ENCODE measurements around the gene SOCS1. TPM values are rescaled to one million over a fixed set of nuclear protein-coding genes. Genes with fewer than 3 reads are reported as not detected.

SOCS1 gene
- total RNA-seq, 2 experiments from 2014 or later = 127 to 133 TPM

DNA sequence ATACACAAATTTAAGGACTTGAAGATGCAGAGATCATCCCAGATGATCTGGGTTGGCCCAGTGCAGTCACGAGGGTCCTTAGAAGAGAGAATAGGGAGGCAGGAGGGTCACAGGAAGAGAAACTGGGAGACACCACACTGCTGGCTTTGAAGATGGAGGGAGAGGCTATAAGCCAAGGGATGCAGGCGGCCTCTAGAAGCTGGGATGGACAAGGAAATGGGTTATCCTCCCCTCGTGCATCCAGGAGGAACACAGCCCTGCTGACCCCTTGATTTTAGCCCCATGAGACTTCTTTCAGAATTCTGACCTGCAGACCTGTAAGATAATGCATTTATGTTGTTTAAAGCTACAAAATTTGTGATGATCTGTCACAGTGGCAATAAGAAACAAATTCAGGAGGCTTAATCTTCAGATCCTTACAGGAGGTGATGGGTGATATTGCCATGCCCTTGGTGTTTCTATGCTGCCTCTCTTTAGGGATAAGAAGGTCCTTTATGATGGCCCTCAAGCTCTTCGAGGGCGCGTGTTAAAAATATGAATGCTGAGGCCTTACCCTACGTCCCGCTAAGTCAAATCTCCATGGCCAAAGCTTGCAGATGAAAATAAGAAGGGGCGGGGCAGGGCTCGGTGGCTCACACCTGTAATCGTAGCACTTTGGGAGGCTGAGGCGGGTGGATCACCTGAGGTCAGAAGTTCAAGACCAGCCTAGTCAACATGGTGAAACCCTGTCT is 21.8 kb upstream of the SOCS1 start:
- CTCF ChIA-PET = interaction anchor here (1.3 to 1.4 kb wide), 2 partner anchors 17 to 79 kb away, joined by 3 to 4 read pairs; no protein-coding TSS in a partner anchor
- Mint-ChIP-seq H3K9me3 (no peaks in the 10 kb centered on the region), H3K27ac (no peak overlapping the region), H3K36me3 (ENCODE audit: low read depth) (no peaks in the 10 kb centered on the region), H3K4me1 (peaks cover 15% of the 10 kb centered on the region), H3K4me3 (no peak overlapping the region), H3K27me3 (peaks cover 3% of the 10 kb centered on the region)
- POLR2A ChIA-PET = no interaction called here
- DNase-seq = no peak

DNA sequence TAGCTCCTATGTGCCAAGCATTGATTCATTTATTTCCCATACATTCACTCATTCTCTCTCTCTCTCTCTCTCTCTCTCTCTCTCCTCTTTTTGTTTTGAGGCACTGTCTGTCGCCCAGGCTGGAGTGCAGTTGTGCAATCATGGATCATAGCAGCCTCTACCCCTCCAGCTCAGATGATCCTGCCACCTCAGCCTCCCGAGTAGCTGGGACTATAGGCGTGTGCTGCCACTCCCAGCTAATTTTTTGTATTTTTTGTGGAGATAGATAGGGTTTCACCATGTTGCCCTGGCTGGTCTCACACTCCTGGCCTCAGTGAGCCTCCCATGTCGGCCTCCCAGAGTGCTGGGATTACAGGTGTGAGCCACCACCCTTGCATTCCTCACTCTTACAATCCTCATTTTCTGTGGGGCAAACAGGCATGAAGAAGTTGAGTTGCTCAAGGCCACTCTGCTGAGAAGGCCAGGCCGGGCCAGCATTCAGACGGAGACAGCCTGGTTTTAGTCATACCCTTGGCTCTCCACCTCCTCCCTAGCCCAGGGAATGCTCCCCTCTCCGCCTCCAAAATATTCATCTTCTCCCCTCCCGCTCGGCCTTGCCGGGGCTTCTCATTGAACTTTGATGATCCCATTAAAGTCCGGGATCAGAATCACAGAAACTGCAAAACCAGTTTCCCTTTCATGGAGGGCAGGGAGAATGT is 21.0 kb upstream of the SOCS1 start:
- Mint-ChIP-seq H3K36me3 (ENCODE audit: low read depth) (no peaks in the 10 kb centered on the region), H3K4me3 (no peak overlapping the region), H3K27me3 (peaks cover 1% of the 10 kb centered on the region), H3K4me1 (peaks cover 14% of the 10 kb centered on the region), H3K9me3 (no peaks in the 10 kb centered on the region), H3K27ac (no peak overlapping the region)
- DNase-seq = no peak
- POLR2A ChIA-PET = interaction anchor here (0.6 kb wide), 1 partner anchor 20 kb away, joined by 3 read pairs; no protein-coding TSS in a partner anchor
- CTCF ChIA-PET = interaction anchor here (0.7 to 1.4 kb wide), 2 partner anchors 8 to 17 kb away, joined by 3 to 4 read pairs; partner anchors contain the start of gene TNP2

DNA sequence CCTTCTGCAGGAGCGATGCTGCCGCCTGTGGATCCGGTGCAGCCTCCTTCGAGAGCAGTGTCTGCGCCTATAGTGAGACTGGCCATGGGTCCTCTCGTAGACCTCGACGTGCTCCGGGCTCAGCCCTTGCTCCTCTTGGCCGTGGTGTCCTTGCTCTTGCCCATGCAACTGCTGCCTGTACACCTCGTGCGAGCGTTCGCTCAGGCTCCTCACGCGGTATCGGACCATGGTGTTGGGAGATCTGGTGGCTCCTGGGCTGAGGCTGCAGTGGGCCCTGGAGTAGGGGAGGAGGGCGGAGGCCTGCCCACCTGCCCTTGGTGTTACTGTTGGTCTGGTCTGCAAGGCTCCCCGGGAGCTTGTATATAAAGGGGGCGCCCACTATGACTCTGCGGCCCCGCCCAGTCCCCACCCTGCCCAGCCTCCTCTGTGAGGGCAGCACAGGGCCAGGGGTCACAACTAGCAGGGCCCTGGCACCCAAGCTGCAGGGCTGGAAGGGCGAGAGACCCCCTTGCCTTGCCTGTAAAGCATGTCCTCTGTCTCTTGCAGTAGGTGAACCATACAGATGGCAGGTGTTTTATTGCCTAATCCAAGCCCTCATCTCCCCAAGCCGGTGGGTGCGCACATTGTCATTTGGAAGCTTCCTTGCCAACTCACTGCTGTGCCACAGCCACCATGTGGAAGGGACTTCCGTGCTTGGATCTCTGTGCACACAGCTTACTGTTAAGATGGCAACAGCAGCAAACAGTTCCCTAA is 20.3 kb upstream of the SOCS1 start, which contains the start of gene PRM2:
PRM2 (minus strand) TSS at position 338 of the 753 bp plus-strand sequence; CDS start at position 228, 110 bp downstream.
- Mint-ChIP-seq H3K4me3 (no peak within 1 kb of the TSS), H3K4me1 (peaks cover 13% of the 10 kb centered on the region), H3K27me3 (no peaks in the 10 kb centered on the region), H3K27ac (no peak within 1 kb of the TSS), H3K9me3 (no peaks in the 10 kb centered on the region), H3K36me3 (ENCODE audit: low read depth) (no peaks in the 10 kb centered on the region)
- no peak for DNase-seq
- CTCF ChIA-PET = interaction anchor here (0.7 kb wide), 1 partner anchor 8 kb away, joined by 3 read pairs; the partner anchor contains the start of gene TNP2
- POLR2A ChIA-PET = interaction anchor here (0.6 kb wide), 1 partner anchor 19 kb away, joined by 3 read pairs; no protein-coding TSS in a partner anchor

DNA sequence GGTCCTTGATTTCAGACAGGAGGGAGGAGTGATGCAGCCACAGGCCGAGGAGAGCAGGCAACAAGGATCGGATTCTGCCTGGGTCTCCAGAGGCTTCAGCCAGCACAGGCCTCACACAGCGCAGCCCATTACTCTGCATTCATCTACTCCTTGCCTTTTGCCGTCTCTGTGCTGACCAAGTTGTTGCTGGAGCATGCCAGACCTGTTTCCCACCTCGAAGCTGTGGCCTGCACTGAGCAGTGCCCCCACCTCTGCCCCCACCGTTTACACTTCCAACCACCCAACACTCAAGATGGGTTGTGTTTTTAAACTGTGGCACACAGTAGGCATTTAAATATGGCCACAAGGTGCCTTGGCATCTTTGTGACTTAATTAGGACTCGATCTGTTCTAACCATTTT is 19.0 kb upstream of the SOCS1 start:
- Mint-ChIP-seq H3K9me3 (no peaks in the 10 kb centered on the region), H3K4me3 (no peak overlapping the region), H3K27me3 (no peaks in the 10 kb centered on the region), H3K27ac (no peak overlapping the region), H3K36me3 (ENCODE audit: low read depth) (no peaks in the 10 kb centered on the region), H3K4me1 (peaks cover 13% of the 10 kb centered on the region)
- ChIA-PET POLR2A (no interaction called here), CTCF (interaction anchor here (1.7 kb wide), 1 partner anchor 11 kb away, joined by 5 read pairs; no protein-coding TSS in a partner anchor)
- DNase-seq = no peak

DNA sequence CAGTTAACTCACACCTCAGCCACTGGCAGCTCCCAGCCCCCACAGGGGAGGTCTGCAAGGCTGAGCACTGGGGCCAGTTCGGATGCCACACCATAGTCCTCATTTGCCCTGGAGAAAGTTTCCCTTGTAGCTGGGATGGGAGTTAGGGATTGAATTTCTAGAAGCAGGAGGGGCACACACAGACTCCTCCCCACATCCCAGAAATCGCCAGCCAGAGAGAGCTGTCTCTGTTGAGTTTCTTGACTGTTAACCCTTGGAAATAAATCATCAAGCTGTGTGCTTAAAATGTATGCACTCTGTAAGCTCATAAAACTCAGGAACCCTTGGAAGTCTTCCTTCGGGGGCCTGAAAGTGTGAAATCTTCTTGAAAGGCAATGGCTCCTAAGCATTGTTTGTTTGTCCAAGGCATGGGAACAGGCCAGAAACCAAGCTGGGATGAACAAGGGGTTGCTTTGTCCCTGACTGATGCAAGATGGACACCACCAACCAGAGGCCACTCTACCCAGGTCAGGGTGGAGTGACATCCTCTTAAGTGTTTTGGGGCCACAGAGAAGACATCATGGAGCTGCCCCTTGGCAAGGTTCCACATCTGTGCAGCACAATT is 17.8 kb upstream of the SOCS1 start:
- CTCF ChIA-PET = interaction anchor here (0.9 to 1.9 kb wide), 9 partner anchors 10 to 320 kb away, joined by 3 to 6 read pairs (median 4); partner anchors contain the start of gene SOCS1
- H3K4me1 Mint-ChIP-seq = peaks cover 4% of the 10 kb centered on the region
- no peaks in the 10 kb centered on the region for H3K36me3 Mint-ChIP-seq (ENCODE audit: low read depth)

DNA sequence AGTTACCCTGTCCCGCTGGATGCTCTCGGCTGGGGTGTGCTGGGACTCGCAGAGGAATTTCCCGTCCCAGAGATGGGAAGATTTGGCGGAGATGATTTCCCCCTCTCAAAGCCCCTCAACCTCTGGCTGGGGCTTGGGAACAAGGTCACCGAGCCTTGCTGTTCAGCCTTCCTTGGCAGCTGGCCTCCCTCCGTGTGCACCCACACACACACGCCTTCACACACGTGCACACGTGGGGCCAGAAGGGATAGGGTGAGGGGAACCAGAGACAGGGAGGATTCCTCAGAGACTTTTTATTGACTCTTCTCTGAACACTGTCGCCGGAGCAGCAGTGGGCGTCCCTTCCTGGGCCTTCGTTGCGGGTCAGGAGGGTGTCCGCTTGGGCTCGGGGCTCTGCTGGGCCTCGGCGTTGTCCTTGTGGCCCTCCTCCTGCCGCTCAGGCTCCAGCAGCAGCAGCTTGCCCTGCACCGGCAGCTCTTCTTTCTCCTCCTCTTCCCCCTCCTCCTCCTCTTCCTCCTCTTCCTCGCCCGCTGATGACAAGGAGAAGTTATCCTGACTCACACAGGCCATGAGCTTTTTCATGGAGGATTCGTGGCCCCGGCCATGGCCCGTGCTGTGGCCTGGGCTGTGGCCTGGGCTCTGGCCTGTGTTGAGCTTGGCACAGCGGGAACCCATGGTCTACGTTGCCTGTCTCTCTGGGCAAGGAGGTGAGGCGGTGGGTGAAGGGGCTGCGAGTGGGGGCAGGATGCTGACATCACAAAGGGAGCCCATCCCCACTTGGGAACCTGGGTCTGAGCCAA is 17.1 kb upstream of the SOCS1 start, which contains the start of gene PRM3:
PRM3 (minus strand) TSS at position 709 of the 800 bp plus-strand sequence; CDS start at position 675, 34 bp downstream.
- ChIA-PET CTCF (interaction anchor here (1.0 to 1.9 kb wide), 9 partner anchors 9 to 319 kb away, joined by 3 to 6 read pairs (median 3); partner anchors contain the start of gene SOCS1), POLR2A (interaction anchor here (0.6 kb wide), 1 partner anchor 643 kb away, joined by 5 read pairs; the partner anchor contains the start of gene GSPT1)
- Mint-ChIP-seq H3K27me3 (no peaks in the 10 kb centered on the region), H3K4me1 (peaks cover 2% of the 10 kb centered on the region), H3K36me3 (ENCODE audit: low read depth) (no peaks in the 10 kb centered on the region), H3K4me3 (no peak within 1 kb of the TSS), H3K9me3 (no peaks in the 10 kb centered on the region), H3K27ac (no peak within 1 kb of the TSS)
- no peak for DNase-seq

More for the DNA sequence above, 17.8 kb upstream of the SOCS1 start:
- POLR2A ChIA-PET = interaction anchor here (0.6 kb wide), 1 partner anchor 642 kb away, joined by 5 read pairs; the partner anchor contains the start of gene GSPT1
- no peak for DNase-seq
- no peaks in the 10 kb centered on the region for H3K9me3 Mint-ChIP-seq
- H3K27me3 Mint-ChIP-seq = no peaks in the 10 kb centered on the region
- no peak overlapping the region for H3K27ac Mint-ChIP-seq
- no peak overlapping the region for H3K4me3 Mint-ChIP-seq

DNA sequence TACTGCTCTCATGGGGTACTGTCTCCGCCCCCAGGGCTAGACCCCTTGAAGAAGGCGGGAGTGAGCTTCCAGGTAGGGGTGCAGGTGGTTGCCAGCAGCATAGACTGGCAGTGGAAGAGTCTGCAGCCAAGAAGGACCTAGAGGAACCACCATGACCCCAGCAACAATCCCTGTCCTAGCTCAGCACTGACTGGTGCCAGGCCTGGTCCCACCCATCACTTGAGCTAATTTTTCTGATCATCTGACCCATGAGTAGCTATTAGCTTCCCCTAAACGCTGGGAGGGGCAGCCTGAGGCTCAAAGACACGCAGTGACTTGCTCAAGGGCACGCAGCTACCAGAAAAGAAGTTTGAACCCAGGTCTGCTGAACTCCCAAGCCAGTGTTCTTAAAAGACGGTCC is 16.5 kb upstream of the SOCS1 start:
- H3K27me3 Mint-ChIP-seq = no peaks in the 10 kb centered on the region
- ChIA-PET POLR2A (no interaction called here), CTCF (interaction anchor here (1.0 to 1.9 kb wide), 5 partner anchors 14 to 319 kb away, joined by 3 to 6 read pairs (median 3); partner anchors contain the start of gene SOCS1)
- H3K4me1 Mint-ChIP-seq = peaks cover 2% of the 10 kb centered on the region
- H3K36me3 Mint-ChIP-seq (ENCODE audit: low read depth) = no peaks in the 10 kb centered on the region
- no peaks in the 10 kb centered on the region for H3K9me3 Mint-ChIP-seq
- DNase-seq = no peak
- no peak overlapping the region for H3K27ac Mint-ChIP-seq
- no peak overlapping the region for H3K4me3 Mint-ChIP-seq

DNA sequence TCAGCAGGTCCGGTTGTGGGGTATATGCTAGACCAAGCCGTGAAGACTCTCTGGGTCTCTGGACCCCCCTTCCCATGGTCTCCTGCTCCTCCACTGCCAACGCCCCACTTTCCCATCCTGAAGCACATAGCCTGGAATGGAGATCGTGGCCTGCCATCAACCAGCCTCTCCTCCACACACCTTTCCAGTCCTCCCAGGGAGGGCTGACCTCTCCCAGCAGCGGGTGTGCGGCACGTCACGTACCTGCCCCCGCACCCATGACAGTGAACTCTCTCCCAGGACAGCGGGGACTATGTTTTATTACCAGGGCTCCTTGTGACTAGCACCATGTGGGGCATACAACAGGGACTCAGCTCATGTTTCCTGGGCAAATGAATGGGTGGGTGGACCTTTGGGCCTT is 15.6 kb upstream of the SOCS1 start:
- Mint-ChIP-seq H3K36me3 (ENCODE audit: low read depth) (no peaks in the 10 kb centered on the region), H3K4me1 (peaks cover 2% of the 10 kb centered on the region), H3K27ac (no peak overlapping the region), H3K9me3 (no peaks in the 10 kb centered on the region), H3K27me3 (no peaks in the 10 kb centered on the region), H3K4me3 (no peak overlapping the region)
- no peak for DNase-seq
- POLR2A ChIA-PET = no interaction called here
- CTCF ChIA-PET = interaction anchor here (0.9 to 1.0 kb wide), 2 partner anchors 100 to 307 kb away, joined by 3 read pairs; no protein-coding TSS in a partner anchor

DNA sequence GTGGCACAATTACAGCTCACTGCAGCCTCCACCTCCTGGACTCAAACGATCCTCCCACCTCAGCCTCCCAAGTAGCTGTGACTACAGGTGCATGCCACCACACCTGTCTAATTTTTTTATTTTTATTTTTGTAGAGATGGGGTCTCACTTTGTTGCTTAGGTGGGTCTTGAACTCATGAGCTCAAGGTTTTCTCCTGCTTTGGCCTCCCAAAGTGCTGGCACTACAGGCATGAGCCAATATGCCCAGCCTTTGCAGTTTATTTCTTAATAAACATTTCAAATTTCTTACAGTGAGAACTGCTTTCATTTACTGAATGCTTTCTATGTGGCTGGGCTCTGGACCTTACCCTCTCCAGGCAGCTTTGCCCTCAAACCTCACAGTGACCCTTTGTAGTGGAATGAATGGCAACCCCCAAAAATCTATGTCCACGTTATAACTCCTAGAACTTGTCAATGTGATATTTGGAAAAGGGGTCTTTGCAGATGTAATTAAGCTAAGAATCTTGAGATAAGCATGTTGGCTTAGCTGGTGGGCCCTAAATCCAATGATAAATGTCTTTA is 14.7 kb upstream of the SOCS1 start:
- Mint-ChIP-seq H3K36me3 (ENCODE audit: low read depth) (no peaks in the 10 kb centered on the region), H3K4me1 (peaks cover 4% of the 10 kb centered on the region), H3K4me3 (no peak overlapping the region), H3K27ac (no peak overlapping the region), H3K9me3 (no peaks in the 10 kb centered on the region), H3K27me3 (no peaks in the 10 kb centered on the region)
- POLR2A ChIA-PET = no interaction called here
- DNase-seq = no peak
- CTCF ChIA-PET = interaction anchor here (0.9 to 1.5 kb wide), 4 partner anchors 10 to 305 kb away, joined by 3 to 4 read pairs (median 3); partner anchors contain the start of gene SOCS1

DNA sequence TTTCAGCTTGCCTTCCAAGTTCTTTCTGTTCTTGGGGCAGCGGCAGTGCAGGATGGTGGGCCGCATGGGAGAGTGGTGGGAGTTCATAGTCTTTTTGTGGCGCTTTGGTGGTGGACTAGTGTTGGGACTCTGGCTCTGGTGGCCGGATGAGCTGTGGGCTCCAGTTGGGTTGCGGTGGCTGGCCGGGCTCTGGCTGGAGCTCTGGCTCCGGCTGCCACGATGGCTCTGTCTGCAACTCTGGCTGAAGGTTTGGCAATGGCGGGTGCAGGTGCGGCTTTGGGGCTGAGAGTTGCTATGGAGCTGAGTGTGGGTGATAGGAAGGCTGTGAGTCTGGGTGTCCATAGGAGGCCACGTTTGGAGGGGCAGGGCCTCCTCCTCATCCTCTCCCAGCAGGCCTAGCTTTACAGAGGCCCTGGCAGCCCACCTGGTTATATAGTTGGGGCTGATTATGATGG is 12.9 kb upstream of the SOCS1 start, which contains the start of gene TNP2:
TNP2 (minus strand) TSS at position 405 of the 455 bp plus-strand sequence; CDS start at position 342, 63 bp downstream.
- H3K27me3 Mint-ChIP-seq = no peaks in the 10 kb centered on the region
- CTCF ChIA-PET = interaction anchor here (0.5 to 2.0 kb wide), 10 partner anchors 8 to 374 kb away, joined by 3 to 6 read pairs (median 3); no protein-coding TSS in a partner anchor

DNA sequence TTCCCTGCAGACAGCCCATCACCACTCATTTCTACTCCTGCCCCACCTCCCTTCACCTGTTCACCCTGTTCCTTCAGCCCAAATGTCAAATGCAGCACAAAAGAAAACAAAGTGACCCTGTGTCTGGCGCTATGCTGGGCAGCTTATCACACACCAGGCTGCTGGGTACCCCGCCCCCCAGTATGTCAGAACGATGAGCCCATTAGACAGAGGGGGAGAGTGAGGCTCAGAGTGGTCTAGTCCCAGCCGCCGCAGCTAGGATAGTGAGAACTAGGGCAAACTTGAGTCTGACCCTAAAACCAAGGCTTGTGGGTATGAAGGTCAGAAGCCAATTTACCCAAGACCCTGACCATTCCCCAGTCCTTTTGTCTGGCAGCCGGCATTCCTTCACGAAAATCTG is 9.1 kb upstream of the SOCS1 start:
- DNase-seq = no peak
- peak overlapping the region; percentile 91 for H3K27ac Mint-ChIP-seq
- H3K27me3 Mint-ChIP-seq = no peaks in the 10 kb centered on the region
- H3K36me3 Mint-ChIP-seq (ENCODE audit: low read depth) = no peaks in the 10 kb centered on the region
- POLR2A ChIA-PET = no interaction called here
- no peaks in the 10 kb centered on the region for H3K9me3 Mint-ChIP-seq
- CTCF ChIA-PET = interaction anchor here (1.1 kb wide), 1 partner anchor 9 kb away, joined by 3 read pairs; the partner anchor contains the start of gene SOCS1
- no peak overlapping the region for H3K4me3 Mint-ChIP-seq
- H3K4me1 Mint-ChIP-seq = peaks cover 42% of the 10 kb centered on the region

More for the DNA sequence above, 12.9 kb upstream of the SOCS1 start, which contains the start of gene TNP2:
- POLR2A ChIA-PET = no interaction called here
- H3K36me3 Mint-ChIP-seq (ENCODE audit: low read depth) = no peaks in the 10 kb centered on the region
- H3K27ac Mint-ChIP-seq = no peak within 1 kb of the TSS
- peaks cover 18% of the 10 kb centered on the region for H3K4me1 Mint-ChIP-seq
- H3K9me3 Mint-ChIP-seq = no peaks in the 10 kb centered on the region
- no peak for DNase-seq
- no peak within 1 kb of the TSS for H3K4me3 Mint-ChIP-seq

Measured in activated CD4-positive, alpha-beta T cell treated with anti-CD3 and anti-CD28 coated beads, Interleukin-2, amount 10 ng/mL, durations not matched to agents 7 days and 5 days (primary cell).